Measurements from ENCODE around the gene DNAI1.

DNA sequence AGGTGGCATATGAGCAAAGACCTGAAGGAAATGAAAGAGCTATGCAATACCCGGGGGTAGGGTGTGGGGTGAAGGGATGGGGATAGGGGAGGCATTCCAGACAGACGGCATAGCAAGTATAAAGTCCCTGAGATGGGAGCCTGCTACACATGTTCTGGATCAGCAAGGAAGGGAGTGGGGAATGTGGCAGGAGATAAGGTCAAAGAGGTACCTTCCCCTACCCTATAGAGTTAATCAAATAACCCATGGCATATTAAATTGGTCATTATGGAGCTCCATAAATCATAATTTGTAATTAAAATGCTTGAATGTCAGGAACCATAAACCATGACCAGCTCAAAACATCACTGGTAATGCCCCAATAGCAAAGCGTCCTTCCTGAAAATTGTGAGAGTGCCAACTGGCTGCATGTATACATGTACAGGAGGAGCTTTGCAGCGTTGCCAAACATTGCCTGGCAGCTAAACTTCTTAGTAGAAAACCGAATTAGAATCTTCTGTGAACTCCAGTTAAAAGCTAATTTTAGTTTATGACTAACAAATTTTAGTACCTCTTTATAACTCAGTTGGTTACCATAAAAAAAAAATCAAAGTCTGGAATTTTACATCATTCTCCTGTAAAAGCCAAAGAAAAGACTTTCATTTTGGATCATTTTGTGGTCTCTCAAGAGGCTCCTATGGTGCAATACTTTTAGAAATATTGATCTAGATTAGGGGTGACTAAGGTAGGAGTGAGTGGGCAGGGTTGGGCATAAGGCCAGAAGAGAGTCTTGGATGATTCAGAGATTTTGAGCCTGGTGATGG, 4.7 kb downstream of the DNAI1 start:
- TF ChIP-seq, protein P1, sequence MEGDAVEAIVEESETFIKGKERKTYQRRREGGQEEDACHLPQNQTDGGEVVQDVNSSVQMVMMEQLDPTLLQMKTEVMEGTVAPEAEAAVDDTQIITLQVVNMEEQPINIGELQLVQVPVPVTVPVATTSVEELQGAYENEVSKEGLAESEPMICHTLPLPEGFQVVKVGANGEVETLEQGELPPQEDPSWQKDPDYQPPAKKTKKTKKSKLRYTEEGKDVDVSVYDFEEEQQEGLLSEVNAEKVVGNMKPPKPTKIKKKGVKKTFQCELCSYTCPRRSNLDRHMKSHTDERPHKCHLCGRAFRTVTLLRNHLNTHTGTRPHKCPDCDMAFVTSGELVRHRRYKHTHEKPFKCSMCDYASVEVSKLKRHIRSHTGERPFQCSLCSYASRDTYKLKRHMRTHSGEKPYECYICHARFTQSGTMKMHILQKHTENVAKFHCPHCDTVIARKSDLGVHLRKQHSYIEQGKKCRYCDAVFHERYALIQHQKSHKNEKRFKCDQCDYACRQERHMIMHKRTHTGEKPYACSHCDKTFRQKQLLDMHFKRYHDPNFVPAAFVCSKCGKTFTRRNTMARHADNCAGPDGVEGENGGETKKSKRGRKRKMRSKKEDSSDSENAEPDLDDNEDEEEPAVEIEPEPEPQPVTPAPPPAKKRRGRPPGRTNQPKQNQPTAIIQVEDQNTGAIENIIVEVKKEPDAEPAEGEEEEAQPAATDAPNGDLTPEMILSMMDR (IDR thresholded peaks at IDR 0.05 in 2 of 3, conservative IDR thresholded peaks at IDR 0.05 in 1 of 3; ENCODE audit: control insufficient read depth in 2 of 3, extremely low read depth in 1 of 3, insufficient read depth in 1 of 3, low read depth in 3 of 3, low read length in 3 of 3), result no peak
- no peak for TF ChIP-seq HDAC6 (IDR thresholded peaks at IDR 0.05; ENCODE audit: unreplicated experiment)
- TF ChIP-seq, protein P2, sequence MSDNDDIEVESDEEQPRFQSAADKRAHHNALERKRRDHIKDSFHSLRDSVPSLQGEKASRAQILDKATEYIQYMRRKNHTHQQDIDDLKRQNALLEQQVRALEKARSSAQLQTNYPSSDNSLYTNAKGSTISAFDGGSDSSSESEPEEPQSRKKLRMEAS (IDR thresholded peaks at IDR 0.05; ENCODE audit: low read depth, low read length), result no peak
- no peak for TF ChIP-seq EP300 (IDR thresholded peaks at IDR 0.05; ENCODE audit: borderline replicate concordance in 1 of 2, control insufficient read depth in 1 of 2, low read depth in 2 of 2, low read length in 2 of 2)
- no peak for TF ChIP-seq TAF1 (IDR thresholded peaks at IDR 0.05; ENCODE audit: borderline replicate concordance, low read depth, low read length)
- no peak for TF ChIP-seq CBX5 (IDR thresholded peaks at IDR 0.05; ENCODE audit: low read depth)

Data from GM12878 (cell line).